CD4-positive, alpha-beta T cell treated with Interleukin-17A for 1 hour (primary cell): ENCODE results near the gene PPP2R5C.
"Not testable (repeated sequence)": the region's sequence is repeated elsewhere in the genome, so short reads cannot be mapped to it uniquely, and the experiment has no call there.

Experiments used
- DNase-seq: peaks from one replicate; pipeline ENCODE4 v3.0.0-alpha.2; 2020

The PPP2R5C gene

DNA sequence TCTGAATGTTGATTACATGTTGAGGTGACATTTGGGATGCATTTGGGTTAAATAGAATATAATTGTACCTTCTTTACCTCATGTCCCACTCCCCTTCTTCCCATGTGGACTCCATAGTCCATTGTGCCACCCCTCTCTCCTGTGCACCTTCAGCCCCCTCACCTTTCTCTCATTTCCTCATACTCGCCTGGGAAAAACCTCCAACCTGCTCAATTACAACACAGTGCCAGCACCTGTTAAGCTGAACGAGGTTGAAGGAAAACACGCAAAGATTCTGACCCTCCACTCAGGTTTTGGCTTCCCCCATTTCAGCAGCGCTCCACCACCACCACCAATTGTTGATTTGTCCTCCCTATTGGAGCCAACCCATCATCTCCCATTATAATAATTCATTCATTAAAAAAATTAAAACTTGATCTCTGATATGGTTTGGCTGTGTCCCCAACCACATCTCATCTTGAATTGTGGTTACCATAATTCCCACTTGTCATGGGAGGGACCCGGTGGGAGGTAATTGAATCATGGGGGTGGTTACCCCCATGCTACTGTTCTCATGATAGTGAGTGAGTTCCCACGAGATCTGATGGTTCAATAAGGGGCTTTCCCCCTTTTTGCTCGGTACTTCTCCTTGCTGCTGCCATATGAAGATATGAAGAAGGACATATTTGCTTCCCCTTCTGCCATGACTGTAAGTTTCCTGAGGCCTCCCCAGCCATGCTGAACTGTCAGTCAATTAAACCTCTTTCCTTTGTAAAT, 33.7 kb upstream of the PPP2R5C start:
- DNase-seq: no peak

DNA sequence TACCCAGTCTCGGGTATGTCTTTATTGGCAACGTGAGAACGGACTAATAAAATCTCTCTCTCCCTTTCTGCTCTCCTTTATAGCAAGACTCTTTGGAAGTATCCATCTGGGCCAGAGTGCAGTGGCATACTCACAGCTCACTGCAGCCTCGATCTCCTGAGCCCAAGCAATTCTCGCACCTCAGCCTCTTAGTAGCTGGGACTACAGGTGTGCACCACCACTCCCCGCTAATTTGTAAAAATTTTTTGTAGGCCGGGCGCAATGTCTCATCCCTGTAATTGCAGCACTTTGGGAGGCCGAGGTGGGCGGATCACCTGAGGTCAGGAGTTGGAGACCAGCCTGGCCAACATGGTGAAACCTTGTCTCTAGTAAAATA, 33.2 kb upstream of the PPP2R5C start:
- DNase-seq: no peak

DNA sequence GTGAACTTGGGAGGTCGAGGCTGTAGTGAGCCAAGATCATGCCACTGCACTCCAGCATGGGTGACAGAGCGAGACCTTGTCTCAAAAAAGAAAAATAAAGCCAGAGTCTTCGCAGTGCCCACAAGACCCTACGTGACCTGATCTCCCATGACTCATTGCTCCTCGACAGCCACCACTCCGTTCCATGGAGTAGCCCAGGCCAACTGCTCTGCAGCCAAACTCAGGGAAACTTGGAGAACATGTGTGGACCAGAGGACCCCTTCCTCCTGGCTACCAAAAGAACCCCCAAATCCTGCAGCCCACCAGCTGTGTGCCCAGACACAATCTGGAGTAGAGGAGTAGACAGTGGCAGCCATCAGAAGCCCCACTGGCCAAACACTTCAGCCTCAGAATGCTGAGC, 32.1 kb upstream of the PPP2R5C start:
- DNase-seq: no peak

DNA sequence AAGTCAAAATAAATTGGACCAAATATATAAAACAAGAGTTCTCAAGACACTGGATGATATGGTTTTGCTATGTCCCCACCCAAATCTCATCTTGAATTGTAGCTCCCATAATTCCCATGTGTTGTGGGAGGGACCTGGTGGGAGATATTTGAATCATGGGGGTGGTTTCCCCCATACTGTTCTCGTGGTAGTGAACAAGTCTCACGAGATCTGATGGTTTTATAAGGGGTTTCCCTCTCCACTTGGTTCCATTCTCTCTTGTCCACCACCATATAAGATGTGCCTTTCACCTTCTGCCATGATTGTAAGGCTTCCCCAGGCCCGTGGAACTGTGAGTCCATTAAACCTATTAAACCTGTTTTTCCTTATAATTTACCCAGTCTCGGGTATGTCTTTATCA, 31.4 kb upstream of the PPP2R5C start:
- DNase-seq: not testable (repeated sequence)

DNA sequence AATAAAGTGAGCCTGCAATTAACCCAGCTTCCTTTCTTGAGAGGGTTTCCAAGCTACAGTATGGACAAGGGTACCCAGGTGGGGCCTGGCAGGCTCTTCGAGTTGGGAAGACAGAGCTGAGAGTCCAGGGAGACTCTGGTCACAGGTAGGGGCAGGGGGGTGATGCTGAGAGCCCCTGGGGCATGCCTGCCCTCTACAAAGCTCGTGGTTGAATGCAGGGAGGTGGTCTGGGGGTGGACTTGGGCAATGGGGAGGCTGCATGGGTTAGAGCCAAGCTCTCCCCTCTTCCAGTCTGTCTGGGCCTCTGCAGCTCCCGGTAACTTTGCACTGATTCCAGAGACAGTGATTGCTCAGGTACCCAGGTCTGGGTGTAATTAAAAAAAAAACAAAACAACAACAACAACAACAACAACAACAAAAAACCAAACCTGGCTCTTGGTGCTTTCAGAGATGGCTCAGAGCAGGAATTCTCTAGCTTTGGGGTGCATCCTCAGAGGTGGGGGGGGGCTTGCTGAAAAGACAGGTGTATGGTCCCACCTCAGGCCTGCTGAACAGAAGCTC, 30.8 kb upstream of the PPP2R5C start:
- no peak for DNase-seq

DNA sequence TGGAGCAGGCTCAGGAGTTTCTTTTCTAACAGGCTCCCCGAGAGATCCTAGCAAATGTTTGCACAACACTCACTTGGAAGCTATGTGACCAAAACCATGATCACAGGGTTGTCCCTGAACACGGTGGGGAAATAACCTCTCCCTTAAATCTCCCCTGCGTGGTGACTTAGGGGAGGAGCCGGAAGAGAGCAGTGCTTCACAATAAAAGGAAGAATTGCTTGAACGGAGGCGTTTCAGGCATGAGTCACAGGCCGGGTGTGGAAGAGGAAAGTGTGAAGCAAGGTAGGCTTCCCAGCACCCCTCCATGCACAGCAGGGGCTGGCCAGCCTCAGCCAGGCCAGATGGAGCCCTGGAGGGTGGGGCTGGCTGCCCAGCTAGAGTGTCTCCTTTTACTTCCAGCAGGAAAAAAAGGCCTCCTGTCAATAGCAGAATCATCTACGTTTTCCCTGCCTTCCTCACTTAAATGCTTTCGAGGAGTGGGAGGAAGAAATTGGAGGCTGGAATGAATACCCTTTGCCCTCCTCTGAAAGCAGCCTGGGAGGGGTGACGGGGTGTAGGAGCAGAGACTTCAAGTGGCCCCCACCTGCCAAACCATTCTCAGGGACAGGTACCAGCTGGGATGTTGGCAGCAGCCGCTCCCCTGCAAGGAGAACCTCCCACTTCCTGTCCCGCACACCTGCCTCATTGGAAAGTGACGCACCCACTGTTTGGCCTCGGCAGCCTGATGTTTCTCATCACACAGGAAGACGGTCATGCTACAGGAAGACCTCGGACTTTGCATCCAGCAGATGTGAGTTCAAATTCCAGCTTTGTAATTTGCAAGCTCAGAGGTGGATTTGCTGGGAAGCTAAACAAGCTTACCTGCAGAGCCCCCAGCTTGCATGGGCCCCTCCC, 30.1 kb upstream of the PPP2R5C start:
- peak; percentile 91 for DNase-seq

DNA sequence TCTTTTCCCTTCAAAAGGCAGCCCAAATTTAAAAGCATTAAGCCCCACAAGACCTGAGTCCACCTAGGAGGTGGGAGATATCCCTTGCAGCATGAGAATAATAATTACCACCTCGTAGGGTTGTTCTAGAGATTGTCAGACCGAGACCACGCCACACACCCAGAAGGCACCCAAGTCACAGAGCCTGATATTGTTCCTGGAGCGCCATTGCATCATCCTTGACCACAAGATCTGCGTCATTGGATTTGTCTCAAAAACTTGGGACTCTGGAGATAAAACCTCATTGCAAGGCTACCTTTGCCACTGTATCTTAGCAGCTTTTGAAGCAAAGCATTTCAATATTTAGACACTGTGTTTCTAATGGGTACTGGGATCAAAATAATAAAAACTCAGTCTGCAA, 29.4 kb upstream of the PPP2R5C start:
- DNase-seq: no peak

DNA sequence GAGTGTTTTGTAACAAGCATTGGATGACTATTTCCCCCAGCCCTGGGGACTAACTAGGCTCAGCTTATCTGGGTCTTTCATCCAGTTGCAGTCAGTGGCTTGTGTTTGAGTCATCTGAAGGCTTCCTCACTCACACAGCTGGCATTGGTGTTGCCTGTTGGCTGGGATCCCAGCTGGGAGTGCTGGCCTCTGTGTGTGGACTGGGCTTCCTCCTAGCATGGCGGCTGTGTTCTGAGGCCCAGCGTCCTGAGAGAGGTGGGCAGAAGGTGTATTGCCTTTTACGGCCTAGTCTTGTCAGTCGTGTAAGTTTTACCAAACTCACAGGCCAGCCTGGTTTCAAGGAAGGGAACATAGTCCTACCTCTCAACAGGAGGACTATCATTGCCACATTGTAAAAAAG, 28.3 kb upstream of the PPP2R5C start:
- DNase-seq: no peak

DNA sequence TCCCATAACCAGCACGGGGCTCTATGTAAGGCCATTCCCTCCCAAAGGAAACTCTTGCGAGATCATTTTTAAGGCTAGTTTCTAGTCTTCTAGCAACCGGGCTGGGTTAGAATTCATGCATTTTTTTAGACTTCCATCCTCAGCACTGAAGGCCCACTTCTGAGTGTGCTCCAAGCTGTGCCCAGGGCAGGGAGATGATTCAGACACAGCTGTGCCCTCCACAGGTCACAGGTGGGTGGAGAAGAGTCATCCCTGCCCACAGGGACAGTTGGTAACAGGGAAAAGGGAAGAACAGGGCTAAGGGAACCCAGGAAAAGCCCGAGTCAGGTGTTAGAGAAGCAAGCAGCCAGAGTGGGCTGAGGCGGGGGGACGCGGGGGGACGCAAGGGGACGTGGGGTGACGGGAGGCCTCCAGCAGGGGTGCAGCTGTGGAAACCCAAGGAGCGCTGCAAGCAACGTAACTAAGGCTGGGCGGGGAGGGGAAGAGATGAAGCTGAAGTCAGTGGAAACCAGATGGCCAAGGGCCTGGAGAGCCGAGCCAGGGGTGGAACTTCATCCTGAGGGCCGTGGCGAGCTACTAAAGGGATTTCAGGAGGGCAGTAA, 27.2 kb upstream of the PPP2R5C start:
- no peak for DNase-seq

DNA sequence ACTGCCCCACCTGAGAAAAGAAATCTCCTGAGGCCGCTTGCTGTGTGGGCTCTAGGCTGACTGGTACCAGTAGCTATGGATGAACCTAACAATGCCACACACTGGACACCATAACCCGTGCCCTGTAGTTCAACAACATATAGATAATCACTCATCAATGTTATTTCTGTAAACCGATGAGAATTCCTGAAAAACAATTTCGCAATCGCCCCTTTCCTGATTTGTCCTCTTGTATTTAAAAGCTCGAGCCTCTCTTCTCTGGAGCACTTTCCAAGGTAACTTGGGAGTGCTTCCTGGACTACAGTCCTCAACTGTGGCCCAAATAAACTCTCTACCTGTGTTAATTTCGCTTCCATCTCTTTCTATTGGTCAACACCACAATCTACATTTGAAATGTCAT, 26.1 kb upstream of the PPP2R5C start:
- DNase-seq: no peak

DNA sequence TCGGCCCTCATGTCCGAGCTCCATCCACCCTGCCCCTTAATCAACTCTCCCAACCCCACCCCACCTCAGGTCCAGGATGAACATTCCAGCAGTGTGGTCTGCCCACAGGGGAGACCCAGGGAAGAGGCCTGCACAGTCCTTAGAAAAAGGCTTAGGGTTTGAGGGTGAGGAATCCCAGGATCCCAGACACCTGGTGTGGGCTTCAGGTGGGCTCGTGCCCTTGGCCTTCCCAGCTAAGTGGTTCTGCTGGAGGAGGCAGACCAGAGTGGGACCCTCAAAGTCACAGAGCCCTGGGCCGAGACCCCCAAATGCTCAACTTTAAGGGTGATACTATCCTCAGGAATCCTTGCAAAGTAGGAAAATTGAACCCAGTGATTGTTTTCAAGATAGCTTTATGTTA, 25.4 kb upstream of the PPP2R5C start:
- DNase-seq: no peak

DNA sequence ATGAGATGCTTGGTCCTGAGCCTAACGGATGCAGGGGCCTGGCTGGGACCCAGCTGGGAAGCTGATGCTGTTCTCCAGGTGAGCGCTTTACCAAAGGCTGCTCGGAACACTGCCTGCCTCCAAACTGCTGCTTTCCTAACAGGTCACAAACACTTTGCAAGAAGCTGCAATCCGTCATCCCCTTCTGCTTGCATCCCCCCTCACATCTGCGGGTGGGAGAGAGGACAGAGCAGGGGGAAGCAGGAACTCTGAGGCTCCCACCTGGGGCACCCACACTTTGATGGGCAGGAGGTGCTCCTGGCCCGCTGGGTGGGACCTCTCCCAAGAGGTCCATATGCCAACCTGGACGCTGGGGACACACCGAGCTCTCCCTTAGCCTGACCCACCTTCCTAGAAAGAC, 24.9 kb upstream of the PPP2R5C start:
- DNase-seq: no peak

DNA sequence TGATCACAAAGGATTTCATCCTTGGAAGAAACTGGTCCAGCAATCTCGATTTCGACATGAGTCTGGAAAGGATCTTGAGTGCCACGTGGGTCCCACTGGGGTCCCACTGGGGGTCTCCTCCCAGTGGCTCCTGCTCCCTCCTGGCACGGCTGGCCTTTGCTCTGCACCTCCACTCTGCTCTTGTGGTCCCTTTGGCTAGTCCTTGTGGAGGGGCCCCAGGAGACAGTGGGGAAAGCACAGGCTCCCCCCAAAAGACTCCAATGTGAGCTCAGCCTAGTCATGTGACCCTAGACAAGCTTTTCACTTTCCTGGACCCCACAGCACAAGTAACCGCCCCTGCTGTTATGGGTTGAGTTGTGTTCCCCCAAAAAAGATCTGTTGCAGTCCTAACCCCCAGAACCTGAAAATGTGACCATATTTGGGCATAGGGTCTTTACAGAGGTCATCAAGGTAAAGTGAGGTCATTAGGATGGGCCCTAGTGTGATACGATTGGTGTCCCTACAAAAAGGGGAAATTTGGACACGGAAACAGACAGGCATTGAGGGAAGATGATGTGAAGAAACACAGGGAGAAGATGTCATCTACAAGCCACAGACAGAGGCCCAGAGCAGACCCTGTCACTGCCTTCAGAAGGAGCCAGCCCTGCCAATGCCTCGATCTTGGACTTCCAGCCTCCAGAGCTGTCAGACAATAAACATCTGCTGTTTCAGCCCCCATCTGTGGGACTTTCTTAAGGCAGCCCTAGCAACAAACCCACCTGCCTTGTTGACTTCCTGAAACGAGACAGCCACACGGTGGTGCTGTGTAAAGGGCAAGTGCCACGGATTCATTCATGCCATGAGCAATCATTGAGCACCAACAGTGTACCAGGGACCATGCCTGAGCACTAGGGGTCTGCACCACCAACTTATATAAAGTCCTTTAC, 23.8 kb upstream of the PPP2R5C start:
- DNase-seq: peak; percentile 53

DNA sequence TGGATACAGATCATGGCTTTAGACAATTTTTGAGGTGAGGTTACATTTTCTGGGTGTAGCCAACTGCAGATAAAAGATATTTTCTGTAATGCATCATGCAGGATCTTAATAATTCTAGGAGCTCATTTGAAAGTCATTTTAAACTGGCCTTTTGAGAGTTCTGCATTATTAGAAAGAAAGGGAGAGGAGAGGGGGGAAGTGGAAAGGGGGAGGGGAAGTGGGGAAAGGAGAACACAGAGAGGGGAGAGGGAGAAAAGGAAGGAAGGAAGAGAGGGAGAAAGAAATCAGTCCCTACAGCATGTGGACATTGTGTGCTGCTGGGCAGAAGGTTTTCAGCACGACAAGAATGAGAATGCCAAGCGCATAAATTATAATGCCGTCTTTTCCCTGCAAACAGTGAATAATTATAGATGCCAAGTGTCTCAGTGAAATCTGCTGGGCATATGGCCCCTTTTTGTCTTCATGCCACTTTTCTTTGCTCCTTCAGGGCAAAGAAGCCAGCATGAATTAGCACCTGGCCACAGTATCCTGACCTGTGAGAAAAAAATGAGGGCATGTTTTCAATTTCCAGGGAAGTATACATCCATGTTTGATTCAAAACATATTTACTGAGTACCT, 22.7 kb upstream of the PPP2R5C start:
- no peak for DNase-seq

DNA sequence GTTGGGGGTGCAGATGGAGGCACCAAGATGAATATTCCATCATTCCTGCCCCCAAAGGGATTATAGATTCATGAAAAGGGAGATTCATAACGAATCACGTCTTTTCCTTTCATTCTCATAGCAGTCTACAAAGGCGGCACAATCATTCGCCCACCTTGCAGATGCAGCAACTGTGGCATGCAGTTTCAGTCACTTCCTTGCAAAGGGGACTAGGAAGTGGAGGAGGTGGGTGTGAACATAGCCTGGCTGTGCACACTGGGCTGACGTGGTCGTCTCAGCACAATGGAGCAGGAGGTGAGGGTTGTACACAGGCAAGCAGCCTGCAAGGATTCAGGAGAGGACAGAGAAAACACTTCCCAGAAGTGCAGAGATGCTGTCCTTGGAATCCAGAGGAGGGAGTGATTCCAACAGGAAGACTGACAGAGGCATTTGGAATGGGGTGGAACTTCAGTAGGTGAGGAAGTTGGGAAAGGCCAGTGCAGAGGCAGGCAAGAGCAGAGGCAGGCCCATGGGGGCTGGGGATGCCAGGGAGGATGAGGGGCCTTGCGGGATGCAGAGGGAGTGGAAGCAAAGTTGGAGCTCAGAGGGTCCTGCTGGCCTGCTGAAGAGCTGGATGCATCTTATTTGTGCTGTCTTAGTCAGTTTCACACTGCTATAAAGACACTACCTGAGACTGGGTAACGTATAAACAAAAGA, 21.9 kb upstream of the PPP2R5C start:
- no peak for DNase-seq

DNA sequence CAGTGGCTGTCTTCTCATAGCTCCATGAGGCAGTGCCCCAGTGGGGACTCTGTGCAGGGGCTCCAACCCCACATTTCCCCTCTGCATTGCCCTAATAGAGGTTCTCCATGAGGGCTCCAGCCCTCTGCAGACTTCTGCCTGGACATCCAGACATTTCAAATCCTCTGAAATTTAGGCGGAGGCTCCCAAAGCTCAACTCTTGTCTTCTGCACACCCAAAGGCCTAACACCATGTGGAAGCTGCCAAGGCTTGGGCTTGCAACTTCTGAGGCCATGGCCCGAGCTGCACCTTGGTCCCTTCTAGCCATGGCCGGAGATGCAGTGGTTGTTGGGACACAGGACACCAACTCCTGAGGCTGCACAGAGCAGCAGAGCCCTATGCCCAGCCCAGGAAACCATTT, 20.5 kb upstream of the PPP2R5C start:
- DNase-seq: no peak

DNA sequence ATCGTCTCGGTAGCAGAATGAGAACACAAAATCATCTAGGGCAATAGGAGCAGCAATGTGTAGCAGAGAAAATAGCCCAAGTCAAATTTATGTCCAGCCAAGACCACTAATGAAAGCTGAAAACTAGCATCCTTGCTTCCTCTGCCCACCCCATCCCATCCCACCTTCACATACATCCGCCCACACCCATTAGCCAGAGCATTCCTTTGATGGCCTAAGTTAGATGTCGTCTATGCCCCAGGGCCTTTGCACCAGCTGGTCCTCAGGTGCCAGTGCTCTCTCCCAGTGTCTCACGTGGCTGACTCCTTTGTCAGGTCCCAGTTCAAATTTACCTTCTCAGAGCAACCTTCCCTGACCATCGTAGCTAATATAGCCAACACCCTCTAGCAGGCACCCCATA, 17.8 kb upstream of the PPP2R5C start:
- no peak for DNase-seq

DNA sequence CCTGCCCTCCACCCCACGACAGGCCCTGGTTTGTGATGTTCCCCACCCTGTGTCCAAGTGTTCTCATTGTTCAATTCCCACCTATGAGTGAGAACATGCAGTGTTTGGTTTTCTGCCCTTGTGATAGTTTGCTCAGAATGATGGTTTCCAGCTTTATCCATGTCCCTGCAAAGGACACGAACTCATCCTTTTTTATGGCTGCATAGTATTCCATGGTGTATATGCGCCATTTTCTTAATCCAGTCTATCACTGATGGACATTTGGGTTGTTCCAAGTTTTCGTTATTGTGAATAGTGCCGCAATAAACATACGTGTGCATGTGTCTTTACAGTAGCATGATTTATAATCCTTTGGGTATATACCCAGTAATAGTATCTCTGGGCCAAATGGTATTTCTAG, 17.1 kb upstream of the PPP2R5C start:
- not testable (repeated sequence) for DNase-seq

DNA sequence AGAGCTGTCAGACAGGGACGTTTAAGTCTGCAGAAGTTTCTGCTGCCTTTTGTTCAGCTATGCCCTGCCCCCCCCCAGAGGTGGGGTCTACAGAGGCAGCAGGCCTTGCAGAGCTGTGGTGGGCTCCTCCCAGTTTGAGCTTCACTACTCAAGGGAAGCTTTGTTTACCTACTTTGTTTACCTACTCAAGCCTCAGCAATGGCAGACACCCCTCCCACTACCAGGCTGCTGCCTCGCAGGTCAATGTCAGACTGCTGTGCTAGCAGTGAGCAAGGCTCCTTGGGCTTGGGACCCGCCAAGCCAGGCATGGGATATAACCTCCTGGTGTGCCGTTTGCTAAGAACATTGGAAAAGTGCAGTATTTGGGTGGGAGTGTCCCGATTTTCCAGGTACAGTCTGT, 11.8 kb upstream of the PPP2R5C start:
- not testable (repeated sequence) for DNase-seq

DNA sequence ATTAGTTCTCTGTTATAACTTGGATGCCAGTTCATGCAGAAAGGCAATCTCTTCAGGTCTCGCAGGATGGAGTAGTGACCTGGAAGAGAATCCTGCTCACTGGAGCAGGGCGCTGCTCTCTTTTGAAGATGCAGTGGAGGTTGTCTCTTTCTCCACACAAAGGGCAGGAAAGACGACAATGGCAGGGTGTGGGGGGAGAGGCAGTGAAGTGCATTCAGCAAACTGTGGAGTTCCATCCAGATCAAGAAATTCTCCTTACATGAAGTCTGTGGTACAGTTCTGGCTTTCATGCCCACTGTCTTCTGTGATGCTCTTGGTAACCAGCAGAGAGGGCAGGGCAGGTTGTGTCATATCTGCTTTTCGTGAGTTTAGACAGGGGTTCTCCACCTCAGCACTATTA, 6.6 kb upstream of the PPP2R5C start:
- no peak for DNase-seq

DNA sequence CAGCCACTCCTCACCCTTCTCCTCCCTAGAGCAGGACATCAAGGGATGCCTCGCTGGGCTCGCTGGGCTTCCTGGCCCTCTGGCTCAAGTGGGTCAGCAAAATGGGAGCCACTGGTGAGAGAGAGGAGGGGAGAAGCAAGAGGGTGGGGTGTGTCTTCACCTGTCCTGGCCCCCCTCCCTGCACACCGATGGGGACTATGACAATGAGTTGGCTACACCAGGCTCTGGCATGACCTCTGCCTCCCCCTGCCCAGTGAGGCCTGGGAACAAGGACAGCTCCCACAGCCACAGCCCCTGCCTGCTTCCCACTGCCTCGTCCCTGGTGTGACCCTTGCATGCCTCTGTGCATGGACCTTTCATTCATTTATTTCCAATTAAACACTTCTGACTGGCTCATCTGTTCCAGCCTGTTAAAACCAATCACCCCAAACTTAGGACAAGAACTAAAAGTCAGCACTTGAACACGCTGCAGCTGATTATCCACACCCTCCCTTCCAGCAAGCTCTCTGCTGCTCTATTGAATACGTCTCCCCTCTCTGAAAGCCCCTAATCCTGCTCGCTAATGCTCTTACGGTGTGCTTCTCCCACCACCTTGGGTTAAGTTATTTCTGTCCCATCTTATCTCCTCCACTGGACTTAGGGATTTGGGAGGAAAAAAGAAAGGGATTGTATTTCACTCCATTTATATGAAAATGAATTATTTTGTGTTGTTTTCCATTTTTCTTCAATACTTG, 5.8 kb upstream of the PPP2R5C start:
- no peak for DNase-seq
